ENCODE measurements around the gene TMIGD3. TPM values are rescaled to one million over a fixed set of nuclear protein-coding genes. Genes with fewer than 3 reads are reported as not detected.

The TMIGD3 gene
- total RNA-seq, 1 experiment from 2014 or later = not detected

- ChIA-PET CTCF (no interaction called here), POLR2A (ENCODE audit: unreplicated experiment) (no interaction called here)
- Histone ChIP-seq H3F3A (ENCODE audit: insufficient read depth, low read depth) (peaks cover 20% of the 10 kb centered on the region), H3K36me3 (ENCODE audit: low read depth) (no peaks in the 10 kb centered on the region), H3K9me2 (ENCODE audit: insufficient read depth) (no peaks in the 10 kb centered on the region), H4K20me1 (ENCODE audit: insufficient read depth) (no peaks in the 10 kb centered on the region), H3K9me3 (ENCODE audit: insufficient read depth, low read depth) (no peaks in the 10 kb centered on the region), H3K79me2 (ENCODE audit: low read depth) (no peaks in the 10 kb centered on the region), H3K4me2 (no peak overlapping the region), H3K27me3 (ENCODE audit: insufficient read depth, low read depth) (no peaks in the 10 kb centered on the region), H2AFZ (no peak overlapping the region), H3K4me1 (replicated peaks; ENCODE audit: insufficient read depth) (peaks cover 26% of the 10 kb centered on the region), H3K4me3 (no peak overlapping the region), H3K27ac (no peak overlapping the region)
- DNase-seq = no peak
- no peak for TF ChIP-seq EZH2 (IDR thresholded peaks at IDR 0.05; ENCODE audit: low read depth)
- no peak for TF ChIP-seq CTCF (conservative IDR thresholded peaks at IDR 0.05)
- intact Hi-C loops (cut with micrococcal nuclease; ENCODE audit: unreplicated experiment) = loop anchor here (5.0 kb wide), 1 partner anchor 37 kb away; no protein-coding TSS in a partner anchor
- BruUV-seq (replicated peaks) = no TSS peak
These were observed 2.2 kb upstream of the TMIGD3 start for GRCh38 chr1:111505641-111506119.

- Histone ChIP-seq H3K79me2 (ENCODE audit: low read depth) (no peaks in the 10 kb centered on the region), H3K9me2 (ENCODE audit: insufficient read depth) (no peaks in the 10 kb centered on the region), H3K36me3 (ENCODE audit: low read depth) (no peaks in the 10 kb centered on the region), H4K20me1 (ENCODE audit: insufficient read depth) (no peaks in the 10 kb centered on the region), H3K9me3 (ENCODE audit: insufficient read depth, low read depth) (no peaks in the 10 kb centered on the region), H3K4me2 (no peak overlapping the region), H3K27ac (no peak overlapping the region), H3F3A (ENCODE audit: insufficient read depth, low read depth) (peaks cover 20% of the 10 kb centered on the region), H3K4me3 (no peak overlapping the region), H3K27me3 (ENCODE audit: insufficient read depth, low read depth) (peaks cover 9% of the 10 kb centered on the region; the same call in 1 of the 2 replicates), H2AFZ (no peak overlapping the region), H3K4me1 (replicated peaks; ENCODE audit: insufficient read depth) (peaks cover 26% of the 10 kb centered on the region)
- CTCF ChIA-PET = interaction anchor here (0.6 kb wide), 1 partner anchor 38 kb away, joined by 3 read pairs; no protein-coding TSS in a partner anchor
- TF ChIP-seq CTCF (conservative IDR thresholded peaks at IDR 0.05) (no peak), EZH2 (IDR thresholded peaks at IDR 0.05; ENCODE audit: low read depth) (no peak)
- BruUV-seq (replicated peaks) = no TSS peak
- POLR2A ChIA-PET (ENCODE audit: unreplicated experiment) = no interaction called here
- intact Hi-C loops (cut with micrococcal nuclease; ENCODE audit: unreplicated experiment) = no loop called here
- DNase-seq = no peak
These were observed 664 bp upstream of the TMIGD3 start for GRCh38 chr1:111504097-111504496.

GRCh38 chr1:111501645-111502044 lies 1.8 kb downstream of the TMIGD3 start:
- POLR2A ChIA-PET (ENCODE audit: unreplicated experiment) = no interaction called here

More at GRCh38 chr1:111501645-111502044, 1.8 kb downstream of the TMIGD3 start:
- TF ChIP-seq EZH2 (IDR thresholded peaks at IDR 0.05; ENCODE audit: low read depth) = no peak
- TF ChIP-seq CTCF (conservative IDR thresholded peaks at IDR 0.05) = no peak
- H3K36me3 ChIP-seq (ENCODE audit: low read depth) = no peaks in the 10 kb centered on the region
- BruUV-seq (replicated peaks) = no TSS peak
- no peaks in the 10 kb centered on the region for H4K20me1 ChIP-seq (ENCODE audit: insufficient read depth)
- no peak overlapping the region for H3K27ac ChIP-seq
- no peak overlapping the region for H2AFZ ChIP-seq
- intact Hi-C loops (cut with micrococcal nuclease; ENCODE audit: unreplicated experiment) = no loop called here
- CTCF ChIA-PET = no interaction called here
- H3F3A ChIP-seq (ENCODE audit: insufficient read depth, low read depth) = peaks cover 6% of the 10 kb centered on the region; the same call in 1 of the 2 replicates
- peaks cover 6% of the 10 kb centered on the region for H3K4me1 ChIP-seq (replicated peaks; ENCODE audit: insufficient read depth)
- no peaks in the 10 kb centered on the region for H3K79me2 ChIP-seq (ENCODE audit: low read depth)
- H3K9me2 ChIP-seq (ENCODE audit: insufficient read depth) = no peaks in the 10 kb centered on the region
- H3K27me3 ChIP-seq (ENCODE audit: insufficient read depth, low read depth) = peaks cover 11% of the 10 kb centered on the region; the same call in 1 of the 2 replicates
- no peaks in the 10 kb centered on the region for H3K9me3 ChIP-seq (ENCODE audit: insufficient read depth, low read depth)
- H3K4me3 ChIP-seq = no peak overlapping the region
- H3K4me2 ChIP-seq = no peak overlapping the region
- DNase-seq = no peak
